HepG2 (cell line): ENCODE data around the gene SEMA3C. TPM values are rescaled to one million over a fixed set of nuclear protein-coding genes. Genes with fewer than 3 reads are reported as not detected.

Experiments
- ATAC-seq: fragments of 200-7000 bp; cut with Tn5 transposase; 3 replicates; pipeline ENCODE4 v1.9.1; 2020; ENCODE audit warnings: mild to moderate bottlenecking, moderate library complexity
- BruUV-seq: library from RNA; stranded (reverse); fragments of 400-500 nt; replicated peaks from 2 replicates; lab custom pipeline; 2021; lab: Mats Ljungman, UMichigan
- CTCF ChIA-PET: fragments of 300-600 bp; formaldehyde crosslinking; extraction: SDS; loops from one replicate; lab custom pipeline; 2021; ENCODE audit warnings: low total read pairs, inconsistent platforms, low intra/inter-chr PET ratio; lab: Yijun Ruan, JAX
- POLR2A ChIA-PET: fragments of 350-600 bp; sonication (Branson Sonifier 250); formaldehyde crosslinking; loops from one replicate; lab custom pipeline; 2020; ENCODE audit warnings: antibody characterized with exemption, inconsistent platforms; lab: Yijun Ruan, JAX
- DNase-seq: peaks from one replicate; pipeline ENCODE4 v3.0.0-alpha.2; 2015; ENCODE audit warnings: low spot score
- FAIRE-seq: peaks from 3 replicates; lab custom pipeline; 2011; peaks lifted over from hg19 to GRCh38; lab: Jason Lieb, UNC
- H2AFZ ChIP-seq: one replicate; pipeline ENCODE4 v1.6.1; 2011; ENCODE audit warnings: low read length, inconsistent platforms
- H3K27ac ChIP-seq: fragments of 300-600 bp; 3 replicates; pipeline ENCODE4 v1.8.0; 2011; ENCODE audit warnings: mixed run types, mild to moderate bottlenecking, mixed read lengths, low read length, inconsistent platforms; ENCODE audit not compliant: insufficient read depth; ENCODE audit errors: extremely low read length
- H3K27me3 ChIP-seq, 2 experiments: fragments of 200-600 bp in 1 of 2; 2 replicates in 1 of 2; 3 replicates in 1 of 2; pipeline versions ENCODE4 v1.6.0 to v1.8.0; 2011; ENCODE audit warnings: low read length in 2 of 2, mild to moderate bottlenecking in 2 of 2, moderate library complexity in 2 of 2, inconsistent platforms in 1 of 2; ENCODE audit not compliant: insufficient read depth in 2 of 2, control insufficient read depth in 1 of 2
- H3K36me3 ChIP-seq, 2 experiments: fragments of 200-600 bp in 1 of 2; replicated peaks in 1 of 2; 2 replicates in 1 of 2; 3 replicates in 1 of 2; pipeline versions ENCODE4 v1.5.1 to v1.8.0; 2011; ENCODE audit warnings: low read length in 2 of 2, inconsistent platforms in 1 of 2; ENCODE audit not compliant: insufficient read depth in 2 of 2, control insufficient read depth in 1 of 2
- H3K4me1 ChIP-seq: 2 replicates; pipeline ENCODE4 v1.5.1; 2012; ENCODE audit warnings: low read length, inconsistent platforms; ENCODE audit not compliant: insufficient read depth
- H3K4me2 ChIP-seq: 2 replicates; pipeline ENCODE4 v1.6.0; 2011; ENCODE audit warnings: low read depth, low read length, inconsistent platforms
- H3K4me3 ChIP-seq, 3 experiments: fragments of 200-600 bp in 1 of 3; sonication (generic), shearing (Covaris generic) in 1 of 3; replicated peaks in 1 of 3; 2 replicates each; pipeline ENCODE4 v1.5.1; 2011 to 2016; ENCODE audit warnings: low read length in 3 of 3, inconsistent platforms in 2 of 3, low read depth in 2 of 3, mild to moderate bottlenecking in 2 of 3, control low read depth in 1 of 3, mixed read lengths in 1 of 3; ENCODE audit not compliant: insufficient read depth in 1 of 3
- H3K79me2 ChIP-seq: one replicate; pipeline ENCODE4 v1.6.1; 2011; ENCODE audit warnings: low read length, inconsistent platforms; ENCODE audit not compliant: insufficient read depth
- H3K9ac ChIP-seq: 2 replicates; pipeline ENCODE4 v1.6.0; 2011; ENCODE audit warnings: mild to moderate bottlenecking, low read depth, low read length, inconsistent platforms; ENCODE audit not compliant: insufficient read depth
- H3K9me3 ChIP-seq: 2 replicates; pipeline ENCODE4 v1.5.1; 2012; ENCODE audit warnings: mild to moderate bottlenecking, low read length
- H4K20me1 ChIP-seq: 2 replicates; pipeline ENCODE4 v1.6.0; 2011; ENCODE audit warnings: inconsistent platforms, mild to moderate bottlenecking, low read length, moderate library complexity; ENCODE audit not compliant: insufficient read depth
- ATF5 ChIP-seq: sonication (generic); formaldehyde crosslinking; IDR thresholded peaks from 2 replicates; pipeline ENCODE4 v1.4.0; 2020; ENCODE audit warnings: mild to moderate bottlenecking, low read depth, missing genetic modification reagents
- ATF7 ChIP-seq, 2 experiments: fragments of 450-650 bp in 1 of 2; sonication (generic) in 1 of 2; formaldehyde crosslinking in 1 of 2; IDR thresholded peaks; 2 replicates each; pipeline versions ENCODE4 v1.4.0 to v1.6.1; 2016 to 2020; ENCODE audit warnings: antibody characterized with exemption in 1 of 2, mild to moderate bottlenecking in 1 of 2, missing genetic modification reagents in 1 of 2
- BRD4 ChIP-seq: sonication (generic); formaldehyde crosslinking; IDR thresholded peaks from 2 replicates; pipeline ENCODE4 v1.4.0; 2020; ENCODE audit warnings: missing genetic modification reagents
- DRAP1 ChIP-seq: IDR thresholded peaks from 2 replicates; pipeline ENCODE4 v1.6.1; 2016; ENCODE audit warnings: missing genetic modification reagents, missing compliant biosample characterization
- HINFP ChIP-seq: sonication (generic); formaldehyde crosslinking; IDR thresholded peaks from 2 replicates; pipeline ENCODE4 v1.4.0; 2020; ENCODE audit warnings: low read depth, mild to moderate bottlenecking, missing genetic modification reagents
- IRF2 ChIP-seq: IDR thresholded peaks from 2 replicates; pipeline ENCODE4 v1.6.1; 2018; ENCODE audit warnings: missing genetic modification reagents, missing compliant biosample characterization
- MIER2 ChIP-seq: IDR thresholded peaks from 2 replicates; pipeline ENCODE4 v1.6.1; 2016; ENCODE audit warnings: missing biosample characterization, missing genetic modification reagents
- PREB ChIP-seq: sonication (generic); formaldehyde crosslinking; IDR thresholded peaks from 2 replicates; pipeline ENCODE4 v1.4.0; 2020; ENCODE audit warnings: missing genetic modification reagents
- SIN3B ChIP-seq: fragments of 150-350 bp; IDR thresholded peaks from 2 replicates; pipeline ENCODE4 v1.6.1; 2014; ENCODE audit warnings: low read length
- TEF ChIP-seq: sonication (generic); formaldehyde crosslinking; IDR thresholded peaks from 2 replicates; pipeline ENCODE4 v1.5.0; 2020; ENCODE audit warnings: missing genetic modification reagents
- ZNF143 ChIP-seq: sonication (generic); formaldehyde crosslinking; IDR thresholded peaks from 2 replicates; pipeline ENCODE4 v1.4.0; 2020; ENCODE audit warnings: missing genetic modification reagents
- ZNF263 ChIP-seq: sonication (generic); formaldehyde crosslinking; IDR thresholded peaks from 2 replicates; pipeline ENCODE4 v1.4.0; 2020; ENCODE audit warnings: missing genetic modification reagents
- WGBS: methylation state at CpG from one replicate; pipeline ENCODE4 v1.1.6; 2017; ENCODE audit warnings: low lambda C conversion rate; 5-methylcytosine and 5-hydroxymethylcytosine counted together
- in situ Hi-C: cut with HindIII; loops from 2 replicates; pipeline ENCODE4 v1.10.0; 2017; ENCODE audit warnings: low pct_unique_long_range_greater_than_20kb; ENCODE audit not compliant: extremely low pct_ligation_motif_present
- intact Hi-C: fragments of 100-400 bp; cut with micrococcal nuclease; formaldehyde crosslinking; loops from one replicate; pipeline ENCODE4 v1.10.0; 2022; ENCODE audit not compliant: unreplicated experiment
- polyA plus RNA-seq, 8 experiments: library from polyadenylated mRNA; depleted of rRNA in 3 of 8; stranded (reverse) in 7 of 8; unstranded in 1 of 8; fragments of >200 nt; fragmentation: Illumina TruSeq in 4 of 8; extraction: Trizol in 4 of 8; gene quantifications; 2 replicates each; pipeline versions ENCODE4 v1.2.1 to v1.2.3, GENCODE V29; 2011 to 2016; ENCODE audit warnings: low read depth in 4 of 8, missing spikeins in 1 of 8, mixed read lengths in 1 of 8; ENCODE audit not compliant: insufficient read depth in 1 of 8
- total RNA-seq, 5 experiments: library from RNA; depleted of rRNA; stranded (reverse); fragments of >200 nt; fragmentation: Illumina TruSeq; extraction: Trizol; gene quantifications; 2 replicates each; pipeline ENCODE4 v1.2.3, GENCODE V29; 2016; ENCODE audit warnings: low read depth in 1 of 5

SEMA3C gene
- total and polyA plus RNA-seq, 2 of the 13 experiments (the other 11 are each of a cell fraction or from before 2014, with no cell fraction given) = 0.05 to 0.13 TPM

GRCh38 chr7:80835251-80835650, 83.6 kb downstream of the SEMA3C start (continued):
- TF ChIP-seq DRAP1 (CRISPR knock-in tag) = no peak
- TF ChIP-seq TEF (CRISPR knock-in tag) = no peak
- no peak for TF ChIP-seq IRF2 (CRISPR knock-in tag)
- no peak for TF ChIP-seq ZNF143 (CRISPR knock-in tag)
- TF ChIP-seq PREB (CRISPR knock-in tag) = no peak
- TF ChIP-seq HINFP (CRISPR knock-in tag) = no peak
- TF ChIP-seq, all 625 proteins: peak for 0

GRCh38 chr7:80833289-80834268, 85.3 kb downstream of the SEMA3C start:
- H3K27ac ChIP-seq = no peak overlapping the region

More at GRCh38 chr7:80833289-80834268, 85.3 kb downstream of the SEMA3C start:
- ChIA-PET POLR2A (no interaction called here), CTCF (no interaction called here)
- H4K20me1 ChIP-seq = no peaks in the 10 kb centered on the region
- FAIRE-seq (no peak), DNase-seq (no peak), ATAC-seq (no peak)
- H2AFZ ChIP-seq = no peak overlapping the region
- WGBS = 22% methylated on average over 10 of the region's 10 CpGs
- no peaks in the 10 kb centered on the region for H3K9me3 ChIP-seq
- no peak overlapping the region for H3K4me3 ChIP-seq
- no peaks in the 10 kb centered on the region for H3K79me2 ChIP-seq
- TF ChIP-seq BRD4 (CRISPR knock-in tag) = no peak
- TF ChIP-seq ATF5 (CRISPR knock-in tag) = no peak
- no peak for TF ChIP-seq MIER2
- TF ChIP-seq SIN3B = no peak
- peak; percentile 90 for TF ChIP-seq ATF7 (IDR thresholded peaks at IDR 0.05)
- TF ChIP-seq ATF7 (CRISPR knock-in tag; IDR thresholded peaks at IDR 0.05) = no peak
- TF ChIP-seq ZNF263 (CRISPR knock-in tag) = no peak
- intact Hi-C loops = no loop called here
- H3K4me1 ChIP-seq = no peaks in the 10 kb centered on the region
- H3K9ac ChIP-seq = no peak overlapping the region
- H3K27me3 ChIP-seq = no peaks in the 10 kb centered on the region
- no TSS peak for BruUV-seq
- in situ Hi-C loops = no loop called here
- no peaks in the 10 kb centered on the region for H3K36me3 ChIP-seq
- H3K4me2 ChIP-seq = no peak overlapping the region
